ENCODE data around the gene HS3ST3A1. TPM values are rescaled to one million over a fixed set of nuclear protein-coding genes. Genes with fewer than 3 reads are reported as not detected.

HS3ST3A1 gene
- total and polyA plus RNA-seq, 2 experiments from 2014 or later: 39.2 to 85.1 TPM

DNA sequence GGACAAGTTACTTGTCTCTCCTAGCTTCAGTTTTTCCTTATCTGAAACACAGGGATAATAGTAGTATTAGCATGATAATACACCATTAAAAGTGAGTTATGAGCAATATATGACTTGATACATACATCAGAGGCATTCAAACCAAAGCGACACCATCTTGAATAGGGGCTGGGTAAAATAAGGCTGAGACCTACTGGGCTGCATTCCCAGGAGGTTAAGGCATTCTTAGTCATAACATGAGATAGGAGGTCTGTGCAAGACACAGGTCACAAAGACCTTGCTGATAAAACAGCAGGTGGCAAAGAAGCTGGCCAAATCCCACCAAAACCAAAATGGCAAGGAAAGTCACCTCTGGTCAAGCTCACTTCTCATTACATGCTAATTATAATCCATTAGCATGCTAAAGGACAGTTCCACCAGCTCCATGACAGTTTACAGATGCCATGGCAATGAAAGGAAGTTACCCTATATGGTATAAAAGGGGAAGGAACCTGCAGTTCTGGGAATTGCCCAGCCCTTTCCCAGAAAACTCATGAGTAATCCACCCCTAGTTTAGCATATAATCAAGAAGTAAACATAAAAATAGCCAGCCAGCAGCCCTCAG lies 37.2 kb upstream of the HS3ST3A1 start:
- Histone ChIP-seq H3K4me2 (ENCODE audit: unreplicated experiment) (no peak overlapping the region), H2AFZ (no peak overlapping the region), H4K20me1 (ENCODE audit: insufficient read depth) (no peaks in the 10 kb centered on the region), H3K36me3 (ENCODE audit: low read depth) (no peaks in the 10 kb centered on the region), H3K4me3 (no peak overlapping the region), H3K9me2 (ENCODE audit: insufficient read depth) (no peaks in the 10 kb centered on the region), H3K4me1 (ENCODE audit: insufficient read depth) (peaks cover 3% of the 10 kb centered on the region; the same call in 1 of the 2 replicates), H3F3A (ENCODE audit: insufficient read depth) (no peaks in the 10 kb centered on the region), H3K9me3 (ENCODE audit: low read depth) (no peaks in the 10 kb centered on the region), H3K79me2 (ENCODE audit: insufficient read depth) (no peaks in the 10 kb centered on the region), H3K27me3 (replicated peaks; ENCODE audit: insufficient read depth) (no peaks in the 10 kb centered on the region), H3K27ac (no peak overlapping the region), H3K9ac (no peak overlapping the region)
- WGBS, 2 experiments (ENCODE audit: low coverage in 1 of 2, low lambda C conversion rate in 2 of 2, missing lambda C conversion rate in 2 of 2): 100% methylated on average over 1 of the region's 1 CpG
- TF ChIP-seq EZH2phosphoT487 (IDR thresholded peaks at IDR 0.05; ENCODE audit: insufficient read depth, low read depth) (no peak), EZH2 (IDR thresholded peaks at IDR 0.05; ENCODE audit: insufficient read depth, poor library complexity, severe bottlenecking) (no peak)
- in situ Hi-C loops (cut with MboI): no loop called here
- DNase-seq: peak; percentile 23

DNA sequence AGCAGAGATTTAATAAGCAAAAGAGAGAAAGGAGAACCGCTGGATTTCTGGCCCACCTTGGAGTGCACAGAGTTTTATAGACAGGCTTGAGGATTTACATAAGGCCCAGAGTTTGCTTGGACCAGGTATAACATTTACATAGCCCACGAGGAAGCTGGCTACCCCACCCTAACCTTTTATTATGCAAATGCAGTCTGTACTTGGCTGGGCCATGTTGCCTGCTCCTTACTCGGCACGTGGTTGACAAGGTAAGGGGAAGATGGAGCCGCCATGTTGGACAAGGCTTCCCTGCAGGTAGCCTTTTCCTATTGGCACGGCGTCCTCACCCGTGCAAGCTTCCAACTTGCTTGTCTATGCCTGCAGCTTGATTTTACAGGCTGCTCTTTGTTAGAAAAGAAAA lies 35.2 kb upstream of the HS3ST3A1 start:
- in situ Hi-C loops (cut with MboI): no loop called here
- H3K9me2 ChIP-seq (ENCODE audit: insufficient read depth): no peaks in the 10 kb centered on the region
- H3K4me1 ChIP-seq (ENCODE audit: insufficient read depth): peaks cover 5% of the 10 kb centered on the region; the same call in 1 of the 2 replicates
- H3K4me2 ChIP-seq (ENCODE audit: unreplicated experiment): no peak overlapping the region
- TF ChIP-seq EZH2 (IDR thresholded peaks at IDR 0.05; ENCODE audit: insufficient read depth, poor library complexity, severe bottlenecking): no peak
- no peak for TF ChIP-seq EZH2phosphoT487 (IDR thresholded peaks at IDR 0.05; ENCODE audit: insufficient read depth, low read depth)
- no peaks in the 10 kb centered on the region for H3K9me3 ChIP-seq (ENCODE audit: low read depth)
- H4K20me1 ChIP-seq (ENCODE audit: insufficient read depth): no peaks in the 10 kb centered on the region
- H3K4me3 ChIP-seq: no peak overlapping the region
- DNase-seq: no peak
- no peak overlapping the region for H3K27ac ChIP-seq
- H3K27me3 ChIP-seq (replicated peaks; ENCODE audit: insufficient read depth): no peaks in the 10 kb centered on the region
- H2AFZ ChIP-seq: no peak overlapping the region
- no peaks in the 10 kb centered on the region for H3K36me3 ChIP-seq (ENCODE audit: low read depth)
- no peaks in the 10 kb centered on the region for H3K79me2 ChIP-seq (ENCODE audit: insufficient read depth)
- H3K9ac ChIP-seq: no peak overlapping the region
- 89 to 97% methylated on average over 7 to 8 of the region's 8 CpGs for WGBS, 2 experiments (ENCODE audit: low coverage in 1 of 2, low lambda C conversion rate in 2 of 2, missing lambda C conversion rate in 2 of 2)
- H3F3A ChIP-seq (ENCODE audit: insufficient read depth): no peaks in the 10 kb centered on the region

DNA sequence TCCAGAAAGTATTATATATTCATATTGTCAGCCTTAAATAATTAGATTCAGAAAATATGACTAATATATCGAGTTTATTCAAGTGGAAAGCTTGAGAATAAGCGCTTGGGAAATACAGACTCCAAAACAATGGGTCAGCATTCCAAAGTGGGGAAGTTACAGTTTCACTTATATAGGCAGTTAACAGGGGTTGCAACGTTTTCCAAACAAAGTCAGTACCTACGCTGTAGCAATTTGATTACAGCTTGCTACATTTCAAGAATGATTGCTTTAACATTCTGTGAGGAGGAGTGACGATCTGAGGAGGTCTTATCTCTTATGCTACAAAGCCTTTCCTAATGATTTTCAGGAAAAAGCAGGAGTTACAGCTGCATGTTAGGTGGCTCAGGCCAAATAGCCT lies 34.2 kb upstream of the HS3ST3A1 start:
- peak; percentile 1 for DNase-seq
- Histone ChIP-seq H3K27me3 (replicated peaks; ENCODE audit: insufficient read depth) (no peaks in the 10 kb centered on the region), H3K4me3 (no peak overlapping the region), H3K27ac (no peak overlapping the region), H3K4me1 (ENCODE audit: insufficient read depth) (peaks cover 5% of the 10 kb centered on the region; the same call in 1 of the 2 replicates), H3F3A (ENCODE audit: insufficient read depth) (no peaks in the 10 kb centered on the region), H3K79me2 (ENCODE audit: insufficient read depth) (no peaks in the 10 kb centered on the region), H3K36me3 (ENCODE audit: low read depth) (no peaks in the 10 kb centered on the region), H4K20me1 (ENCODE audit: insufficient read depth) (no peaks in the 10 kb centered on the region), H3K9me2 (ENCODE audit: insufficient read depth) (no peaks in the 10 kb centered on the region), H3K4me2 (ENCODE audit: unreplicated experiment) (no peak overlapping the region), H3K9me3 (ENCODE audit: low read depth) (no peaks in the 10 kb centered on the region), H2AFZ (peak overlapping the region; percentile 38; the same call in 1 of the 2 replicates), H3K9ac (no peak overlapping the region)
- 51 to 59% methylated on average over 5 of the region's 5 CpGs for WGBS, 2 experiments (ENCODE audit: low coverage in 1 of 2, low lambda C conversion rate in 2 of 2, missing lambda C conversion rate in 2 of 2)
- in situ Hi-C loops (cut with MboI): no loop called here
- no peak for TF ChIP-seq EZH2phosphoT487 (IDR thresholded peaks at IDR 0.05; ENCODE audit: insufficient read depth, low read depth)
- no peak for TF ChIP-seq EZH2 (IDR thresholded peaks at IDR 0.05; ENCODE audit: insufficient read depth, poor library complexity, severe bottlenecking)

DNA sequence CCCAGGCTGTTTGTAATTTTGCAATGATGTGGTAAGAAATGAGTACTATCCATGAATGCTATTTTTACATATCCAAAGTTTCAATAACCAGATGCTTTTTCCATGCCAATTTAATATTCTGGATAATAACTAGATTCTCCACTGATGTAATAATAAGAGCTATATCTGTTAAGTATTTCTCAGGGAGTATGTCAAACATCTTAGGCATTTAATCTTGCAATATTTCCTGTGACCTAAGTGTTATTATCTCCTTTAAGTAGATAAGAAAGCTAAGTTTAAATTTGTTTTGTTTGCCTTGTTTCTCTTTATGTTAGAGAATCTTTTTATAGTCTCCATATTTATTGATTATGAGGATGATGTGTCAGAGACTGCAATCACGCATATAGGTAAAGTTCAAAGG lies 32.3 kb upstream of the HS3ST3A1 start:
- H2AFZ ChIP-seq: no peak overlapping the region
- no peaks in the 10 kb centered on the region for H3F3A ChIP-seq (ENCODE audit: insufficient read depth)
- no peak overlapping the region for H3K4me3 ChIP-seq
- no peaks in the 10 kb centered on the region for H3K9me2 ChIP-seq (ENCODE audit: insufficient read depth)
- 96 to 97% methylated on average over 1 of the region's 1 CpG for WGBS, 2 experiments (ENCODE audit: low coverage in 1 of 2, low lambda C conversion rate in 2 of 2, missing lambda C conversion rate in 2 of 2)
- in situ Hi-C loops (cut with MboI): no loop called here
- no peak overlapping the region for H3K27ac ChIP-seq
- H3K36me3 ChIP-seq (ENCODE audit: low read depth): no peaks in the 10 kb centered on the region
- peaks cover 5% of the 10 kb centered on the region; the same call in 1 of the 2 replicates for H3K4me1 ChIP-seq (ENCODE audit: insufficient read depth)
- TF ChIP-seq EZH2phosphoT487 (IDR thresholded peaks at IDR 0.05; ENCODE audit: insufficient read depth, low read depth): no peak
- TF ChIP-seq EZH2 (IDR thresholded peaks at IDR 0.05; ENCODE audit: insufficient read depth, poor library complexity, severe bottlenecking): no peak
- H3K9me3 ChIP-seq (ENCODE audit: low read depth): no peaks in the 10 kb centered on the region
- H3K4me2 ChIP-seq (ENCODE audit: unreplicated experiment): no peak overlapping the region
- H3K79me2 ChIP-seq (ENCODE audit: insufficient read depth): no peaks in the 10 kb centered on the region
- H3K27me3 ChIP-seq (replicated peaks; ENCODE audit: insufficient read depth): no peaks in the 10 kb centered on the region
- no peak overlapping the region for H3K9ac ChIP-seq
- no peak for DNase-seq
- H4K20me1 ChIP-seq (ENCODE audit: insufficient read depth): no peaks in the 10 kb centered on the region

All from GM23248 (cell line).